Gastrocnemius medialis (tissue), 4 donors: Measurements from ENCODE around the gene ATP10B.

Experiments used
- CTCF ChIP-seq, 5 experiments: fragments of 450-650 bp in 3 of 5; fragments of 200-600 bp in 2 of 5; sonication (generic) in 2 of 5; IDR thresholded peaks in 4 of 5; conservative IDR thresholded peaks in 1 of 5; 1 replicate in 4 of 5; 2 replicates in 1 of 5; pipeline ENCODE4 v1.5.1; 2016 to 2019; ENCODE audit warnings: antibody characterized with exemption in 5 of 5, mild to moderate bottlenecking in 3 of 5, moderate library complexity in 3 of 5
- POLR2A ChIP-seq, 2 donors: fragments of 450-650 bp; IDR thresholded peaks; one replicate each; pipeline ENCODE4 v1.6.1; 2017; ENCODE audit warnings: antibody characterized with exemption in 2 of 2, mild to moderate bottlenecking in 2 of 2, moderate library complexity in 2 of 2

- TF ChIP-seq CTCF (IDR thresholded peaks at IDR 0.05 in 4 of 5, conservative IDR thresholded peaks at IDR 0.05 in 1 of 5) = no peak
- TF ChIP-seq POLR2A (IDR thresholded peaks at IDR 0.05) = no peak
These were observed 232.6 kb downstream of the ATP10B start for GRCh38 chr5:160619381-160619780.
